Thoracic aorta (tissue), 2 donors: Measurements from ENCODE around the gene MAGEC1. TPM values are rescaled to one million over a fixed set of nuclear protein-coding genes. Genes with fewer than 3 reads are reported as not detected.

ENCODE experiments used
- ATAC-seq: fragments of 150-250 bp; one replicate; pipeline ENCODE4 v1.8.0; 2017; ENCODE audit warnings: low read depth; ENCODE audit not compliant: insufficient number of reproducible peaks, low FRiP score
- DNase-seq: peaks from one replicate; pipeline ENCODE4 v3.0.0-alpha.2; 2020; ENCODE audit warnings: low spot score
- H3K27ac ChIP-seq, 2 donors: fragments of 200-600 bp; sonication (generic); 1 replicate in 1 of 2; 2 replicates in 1 of 2; pipeline ENCODE4 v1.5.1; 2016; ENCODE audit warnings: mild to moderate bottlenecking in 2 of 2, moderate library complexity in 2 of 2
- H3K27me3 ChIP-seq: fragments of 200-600 bp; sonication (generic); replicated peaks from 2 replicates; pipeline ENCODE4 v1.6.0; 2016; ENCODE audit warnings: mild to moderate bottlenecking; ENCODE audit not compliant: insufficient read depth
- H3K36me3 ChIP-seq: fragments of 200-600 bp; sonication (generic); one replicate; pipeline ENCODE4 v1.5.1; 2016
- H3K4me1 ChIP-seq, 2 donors: fragments of 200-600 bp; sonication (generic); 1 replicate in 1 of 2; 2 replicates in 1 of 2; pipeline versions ENCODE4 v1.5.1 to v1.6.0; 2016; ENCODE audit warnings: low read depth in 2 of 2, mild to moderate bottlenecking in 1 of 2; ENCODE audit not compliant: control insufficient read depth in 1 of 2
- H3K4me3 ChIP-seq: fragments of 200-600 bp; sonication (generic); 2 replicates; pipeline ENCODE4 v1.5.1; 2016; ENCODE audit warnings: mild to moderate bottlenecking
- H3K9me3 ChIP-seq: fragments of 200-600 bp; sonication (generic); 2 replicates; pipeline ENCODE4 v1.5.1; 2016
- total RNA-seq, 2 donors: library from RNA; depleted of rRNA; stranded (reverse); fragments of >200 nt; gene quantifications; one replicate each; pipeline versions ENCODE4 v1.1.0 to v1.2.3, GENCODE V29; 2016
- TF ChIP-seq, protein P1 (sequence below): fragments of 200-600 bp; sonication (generic); IDR thresholded peaks from one replicate; pipeline ENCODE4 v1.5.1; 2019; ENCODE audit warnings: antibody characterized with exemption

MAGEC1 gene
- total RNA-seq, 2 donors from 2014 or later: not detected

DNA sequence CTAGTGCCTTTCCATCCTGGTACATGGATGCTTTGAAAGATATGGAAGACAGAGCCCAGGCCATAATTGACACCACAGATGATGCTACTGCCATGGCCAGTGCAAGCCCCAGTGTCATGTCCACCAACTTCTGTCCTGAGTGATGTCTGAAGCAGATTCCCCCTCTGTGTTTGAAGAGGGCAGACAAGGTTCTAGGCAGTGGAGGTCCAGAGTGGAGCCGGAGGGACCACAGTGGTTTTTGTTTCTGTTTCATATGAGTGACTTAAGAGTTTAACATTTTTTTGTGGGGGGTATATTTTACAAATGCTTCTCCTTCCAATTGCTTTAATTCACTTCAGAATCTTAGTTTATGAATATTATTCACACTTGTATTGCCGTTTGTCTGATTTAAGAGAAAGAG, 6.0 kb upstream of the MAGEC1 start:
- Histone ChIP-seq H3K27ac (no peak overlapping the region), H3K4me1 (no peaks in the 10 kb centered on the region), H3K4me3 (no peak overlapping the region), H3K36me3 (no peaks in the 10 kb centered on the region), H3K9me3 (no peaks in the 10 kb centered on the region), H3K27me3 (no peaks in the 10 kb centered on the region)
- TF ChIP-seq, protein P1, sequence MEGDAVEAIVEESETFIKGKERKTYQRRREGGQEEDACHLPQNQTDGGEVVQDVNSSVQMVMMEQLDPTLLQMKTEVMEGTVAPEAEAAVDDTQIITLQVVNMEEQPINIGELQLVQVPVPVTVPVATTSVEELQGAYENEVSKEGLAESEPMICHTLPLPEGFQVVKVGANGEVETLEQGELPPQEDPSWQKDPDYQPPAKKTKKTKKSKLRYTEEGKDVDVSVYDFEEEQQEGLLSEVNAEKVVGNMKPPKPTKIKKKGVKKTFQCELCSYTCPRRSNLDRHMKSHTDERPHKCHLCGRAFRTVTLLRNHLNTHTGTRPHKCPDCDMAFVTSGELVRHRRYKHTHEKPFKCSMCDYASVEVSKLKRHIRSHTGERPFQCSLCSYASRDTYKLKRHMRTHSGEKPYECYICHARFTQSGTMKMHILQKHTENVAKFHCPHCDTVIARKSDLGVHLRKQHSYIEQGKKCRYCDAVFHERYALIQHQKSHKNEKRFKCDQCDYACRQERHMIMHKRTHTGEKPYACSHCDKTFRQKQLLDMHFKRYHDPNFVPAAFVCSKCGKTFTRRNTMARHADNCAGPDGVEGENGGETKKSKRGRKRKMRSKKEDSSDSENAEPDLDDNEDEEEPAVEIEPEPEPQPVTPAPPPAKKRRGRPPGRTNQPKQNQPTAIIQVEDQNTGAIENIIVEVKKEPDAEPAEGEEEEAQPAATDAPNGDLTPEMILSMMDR: no peak
- DNase-seq (no peak), ATAC-seq (no peak)

DNA sequence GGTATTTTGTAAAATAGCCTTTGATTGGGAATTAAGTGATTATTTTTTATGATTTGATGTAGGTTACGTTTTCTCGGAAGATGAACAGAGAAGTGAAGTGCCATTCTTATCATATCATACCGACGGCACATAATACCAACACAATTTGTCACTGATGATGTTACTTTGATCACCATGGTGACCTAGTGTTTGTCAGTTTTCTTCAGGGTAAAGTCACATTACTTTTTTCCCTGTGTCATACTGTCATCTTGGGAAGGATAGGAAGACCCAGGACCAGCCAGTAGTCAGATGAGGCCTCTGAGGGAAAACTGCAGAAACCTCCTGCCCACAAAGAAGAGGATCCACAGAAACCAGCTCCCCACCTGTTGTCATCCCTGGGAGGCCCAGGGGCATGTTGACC, 1.3 kb upstream of the MAGEC1 start:
- DNase-seq (no peak), ATAC-seq (no peak)
- Histone ChIP-seq H3K4me3 (no peak overlapping the region), H3K9me3 (no peaks in the 10 kb centered on the region), H3K27me3 (no peaks in the 10 kb centered on the region), H3K4me1 (no peaks in the 10 kb centered on the region), H3K27ac (no peak overlapping the region), H3K36me3 (no peaks in the 10 kb centered on the region)
- TF ChIP-seq, protein P1: no peak

DNA sequence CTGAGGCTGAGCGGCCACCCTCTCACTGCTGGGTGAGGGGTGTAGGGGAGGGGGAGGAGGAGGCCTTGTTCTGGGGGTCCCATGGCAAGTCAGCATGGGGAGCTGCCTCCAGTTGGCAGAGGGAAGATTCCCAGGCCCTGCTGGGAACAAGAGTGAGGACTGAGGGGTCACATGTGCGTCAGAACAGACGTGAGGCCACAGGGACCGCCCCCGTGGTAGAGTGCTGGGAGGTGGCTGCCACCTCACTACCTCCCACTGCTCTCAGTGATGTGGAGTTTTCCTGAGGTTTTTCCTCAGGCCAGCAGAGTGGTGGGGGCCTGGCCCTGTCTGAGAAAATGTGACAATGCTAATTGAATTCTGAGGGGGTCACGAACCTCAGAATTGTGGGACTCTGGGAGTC, 568 bp downstream of the MAGEC1 start:
- Histone ChIP-seq H3K36me3 (no peaks in the 10 kb centered on the region), H3K9me3 (no peaks in the 10 kb centered on the region), H3K4me3 (no peak overlapping the region), H3K27ac (no peak overlapping the region), H3K4me1 (no peaks in the 10 kb centered on the region), H3K27me3 (no peaks in the 10 kb centered on the region)
- DNase-seq (no peak), ATAC-seq (no peak)
- TF ChIP-seq, protein P1: no peak

DNA sequence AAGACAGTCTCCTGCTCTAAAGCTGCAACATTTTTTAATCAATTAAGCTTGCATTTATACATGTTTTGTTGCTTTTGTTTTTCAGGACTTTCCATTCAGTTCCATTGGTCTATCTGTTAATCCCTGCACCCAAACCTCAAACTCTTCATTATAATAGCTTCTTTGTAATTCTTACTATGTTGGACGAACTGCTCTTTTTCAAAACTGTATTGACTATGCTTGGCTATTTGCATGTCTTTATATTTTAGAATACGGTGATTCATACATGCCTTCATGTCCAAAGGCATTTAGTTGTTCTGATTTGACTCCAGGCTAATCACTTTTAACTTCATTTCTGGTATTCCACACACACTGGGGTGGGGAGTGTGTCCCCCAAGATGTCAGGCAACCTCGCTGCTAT, 14.1 kb downstream of the MAGEC1 start:
- Histone ChIP-seq H3K27me3 (no peaks in the 10 kb centered on the region), H3K9me3 (no peaks in the 10 kb centered on the region), H3K4me1 (no peaks in the 10 kb centered on the region), H3K4me3 (no peak overlapping the region), H3K36me3 (no peaks in the 10 kb centered on the region), H3K27ac (no peak overlapping the region)
- TF ChIP-seq, protein P1: no peak
- DNase-seq (no peak), ATAC-seq (no peak)

DNA sequence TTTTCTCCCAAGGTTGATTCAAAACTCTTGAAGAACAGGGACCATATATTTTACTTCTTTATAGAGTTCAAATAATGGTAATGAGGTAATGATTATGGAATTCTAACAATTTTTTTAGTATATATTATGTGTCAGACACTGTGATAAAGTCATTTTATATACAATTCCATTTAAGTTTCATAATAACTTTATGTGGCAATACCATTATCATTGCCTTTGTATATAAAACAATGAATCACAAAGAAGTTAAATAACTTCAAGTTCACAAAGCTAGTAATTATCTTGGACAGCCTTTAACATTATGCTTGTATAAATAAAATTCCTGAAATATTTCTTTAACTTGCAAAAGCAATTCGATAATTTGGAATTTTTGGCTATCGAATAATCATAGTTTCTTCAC, 20.6 kb downstream of the MAGEC1 start:
- ATAC-seq (no peak), DNase-seq (no peak)
- Histone ChIP-seq H3K4me3 (no peak overlapping the region), H3K36me3 (no peaks in the 10 kb centered on the region), H3K9me3 (no peaks in the 10 kb centered on the region), H3K27me3 (no peaks in the 10 kb centered on the region), H3K4me1 (no peaks in the 10 kb centered on the region), H3K27ac (no peak overlapping the region)
- TF ChIP-seq, protein P1: no peak
